GM12878 (cell line): Measurements from ENCODE around the gene FTH1.

Source experiments
- CEBPB ChIP-seq, 2 experiments: fragments of 150-350 bp in 1 of 2; IDR thresholded peaks; 2 replicates each; pipeline ENCODE4 v1.6.1; 2012 to 2014; ENCODE audit warnings: low read depth in 2 of 2, low read length in 2 of 2, borderline replicate concordance in 1 of 2, inconsistent platforms in 1 of 2
- HDAC2 ChIP-seq: fragments of 200-600 bp; sonication (generic); IDR thresholded peaks from 2 replicates; pipeline ENCODE4 v1.6.1; 2017
- KDM1A ChIP-seq: fragments of 200-600 bp; sonication (generic); IDR thresholded peaks from 2 replicates; pipeline ENCODE4 v1.6.1; 2016; ENCODE audit warnings: borderline replicate concordance
- MYC ChIP-seq: IDR thresholded peaks from 2 replicates; pipeline ENCODE4 v1.6.1; 2011; ENCODE audit warnings: mild to moderate bottlenecking, low read length, moderate library complexity, inconsistent platforms; ENCODE audit not compliant: insufficient read depth, insufficient replicate concordance, insufficient read length, severe bottlenecking
- NFIC ChIP-seq: IDR thresholded peaks from 2 replicates; pipeline ENCODE4 v1.6.1; 2012; ENCODE audit warnings: low read depth, mild to moderate bottlenecking, inconsistent platforms, low read length, moderate library complexity
- NFXL1 ChIP-seq: fragments of 450-650 bp; IDR thresholded peaks from 2 replicates; pipeline ENCODE4 v1.6.1; 2017; ENCODE audit warnings: antibody characterized with exemption, mild to moderate bottlenecking, borderline replicate concordance
- POLR2AphosphoS5 ChIP-seq: IDR thresholded peaks from 2 replicates; pipeline ENCODE4 v1.6.1; 2011; ENCODE audit warnings: mild to moderate bottlenecking, low read length, inconsistent platforms
- STAT1 ChIP-seq: fragments of 450-650 bp; conservative IDR thresholded peaks from 2 replicates; pipeline ENCODE4 v1.6.1; 2014; ENCODE audit warnings: antibody characterized with exemption, mild to moderate bottlenecking
- TAF1 ChIP-seq: IDR thresholded peaks from 2 replicates; pipeline ENCODE4 v1.6.1; 2011; ENCODE audit warnings: mild to moderate bottlenecking, low read depth, low read length, borderline replicate concordance
- TARDBP ChIP-seq: IDR thresholded peaks from 2 replicates; pipeline ENCODE4 v1.6.1; 2016; ENCODE audit warnings: borderline replicate concordance
- TCF12 ChIP-seq: IDR thresholded peaks from 2 replicates; pipeline ENCODE4 v1.6.1; 2011; ENCODE audit warnings: low read depth, mild to moderate bottlenecking, low read length
- TF ChIP-seq, protein P1 (sequence below): IDR thresholded peaks from 2 replicates; pipeline ENCODE4 v1.6.1; 2011; ENCODE audit warnings: low read depth, low read length, improper control_type of control experiment, borderline replicate concordance
- TF ChIP-seq, protein P2 (sequence below), 3 experiments: IDR thresholded peaks in 2 of 3; conservative IDR thresholded peaks in 1 of 3; 2 replicates each; pipeline ENCODE4 v1.5.1; 2011; ENCODE audit warnings: low read depth in 3 of 3, low read length in 3 of 3, mild to moderate bottlenecking in 3 of 3, control low read depth in 2 of 3, moderate library complexity in 2 of 3, inconsistent platforms in 1 of 3, mixed read lengths in 1 of 3; ENCODE audit not compliant: control insufficient read depth in 2 of 3, insufficient read depth in 1 of 3; ENCODE audit errors: extremely low read depth in 1 of 3

DNA sequence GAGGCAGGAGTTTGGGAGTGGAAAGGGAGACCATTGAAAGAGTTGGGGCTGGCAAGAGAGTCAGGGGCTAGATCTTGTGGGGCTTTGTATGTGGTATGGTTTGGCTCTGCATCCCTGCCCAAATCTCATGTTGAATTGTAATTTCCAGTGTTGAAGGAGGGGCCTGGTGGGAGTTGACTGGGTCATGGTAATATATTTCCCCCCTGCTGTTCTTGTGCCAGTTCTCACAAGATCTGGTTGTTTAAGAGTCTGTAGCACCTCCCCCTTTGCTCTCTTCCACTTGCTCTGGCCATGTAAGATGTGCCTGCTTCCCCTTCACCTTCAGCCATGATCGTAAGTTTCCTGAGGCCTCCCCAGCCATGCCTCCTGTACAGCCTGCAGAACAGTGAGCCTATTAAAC, 39.9 kb downstream of the FTH1 start:
- TF ChIP-seq MYC (no peak), KDM1A (no peak), TCF12 (no peak), NFXL1 (no peak), TARDBP (no peak), CEBPB (IDR thresholded peaks at IDR 0.05; ENCODE audit: borderline replicate concordance in 1 of 2, low read depth in 2 of 2, low read length in 2 of 2) (no peak), POLR2AphosphoS5 (no peak), STAT1 (no peak), NFIC (no peak), HDAC2 (no peak), TAF1 (no peak)
- TF ChIP-seq, protein P1, sequence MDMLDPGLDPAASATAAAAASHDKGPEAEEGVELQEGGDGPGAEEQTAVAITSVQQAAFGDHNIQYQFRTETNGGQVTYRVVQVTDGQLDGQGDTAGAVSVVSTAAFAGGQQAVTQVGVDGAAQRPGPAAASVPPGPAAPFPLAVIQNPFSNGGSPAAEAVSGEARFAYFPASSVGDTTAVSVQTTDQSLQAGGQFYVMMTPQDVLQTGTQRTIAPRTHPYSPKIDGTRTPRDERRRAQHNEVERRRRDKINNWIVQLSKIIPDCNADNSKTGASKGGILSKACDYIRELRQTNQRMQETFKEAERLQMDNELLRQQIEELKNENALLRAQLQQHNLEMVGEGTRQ, result no peak
- TF ChIP-seq, protein P2, sequence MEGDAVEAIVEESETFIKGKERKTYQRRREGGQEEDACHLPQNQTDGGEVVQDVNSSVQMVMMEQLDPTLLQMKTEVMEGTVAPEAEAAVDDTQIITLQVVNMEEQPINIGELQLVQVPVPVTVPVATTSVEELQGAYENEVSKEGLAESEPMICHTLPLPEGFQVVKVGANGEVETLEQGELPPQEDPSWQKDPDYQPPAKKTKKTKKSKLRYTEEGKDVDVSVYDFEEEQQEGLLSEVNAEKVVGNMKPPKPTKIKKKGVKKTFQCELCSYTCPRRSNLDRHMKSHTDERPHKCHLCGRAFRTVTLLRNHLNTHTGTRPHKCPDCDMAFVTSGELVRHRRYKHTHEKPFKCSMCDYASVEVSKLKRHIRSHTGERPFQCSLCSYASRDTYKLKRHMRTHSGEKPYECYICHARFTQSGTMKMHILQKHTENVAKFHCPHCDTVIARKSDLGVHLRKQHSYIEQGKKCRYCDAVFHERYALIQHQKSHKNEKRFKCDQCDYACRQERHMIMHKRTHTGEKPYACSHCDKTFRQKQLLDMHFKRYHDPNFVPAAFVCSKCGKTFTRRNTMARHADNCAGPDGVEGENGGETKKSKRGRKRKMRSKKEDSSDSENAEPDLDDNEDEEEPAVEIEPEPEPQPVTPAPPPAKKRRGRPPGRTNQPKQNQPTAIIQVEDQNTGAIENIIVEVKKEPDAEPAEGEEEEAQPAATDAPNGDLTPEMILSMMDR (IDR thresholded peaks at IDR 0.05 in 2 of 3, conservative IDR thresholded peaks at IDR 0.05 in 1 of 3; ENCODE audit: control insufficient read depth in 2 of 3, extremely low read depth in 1 of 3, insufficient read depth in 1 of 3, low read depth in 3 of 3, low read length in 3 of 3), result no peak
